ENCODE measurements around the gene GPR153.

GPR153 gene

GRCh38 chr1:6269296-6269695 lies 8.4 kb upstream of the GPR153 start:
- no peak for TF ChIP-seq CTCF (IDR thresholded peaks at IDR 0.05; ENCODE audit: low read depth, low read length)
- DNase-seq (ENCODE audit: extremely low read depth, low read depth) = no peak

- DNase-seq (ENCODE audit: extremely low read depth, low read depth) = no peak
- no peak for TF ChIP-seq CTCF (IDR thresholded peaks at IDR 0.05; ENCODE audit: low read depth, low read length)
Observed at GRCh38 chr1:6268415-6268814, 7.5 kb upstream of the GPR153 start.

GRCh38 chr1:6267686-6268322 lies 6.9 kb upstream of the GPR153 start:
- TF ChIP-seq CTCF (IDR thresholded peaks at IDR 0.05; ENCODE audit: low read depth, low read length) = no peak
- DNase-seq (ENCODE audit: extremely low read depth, low read depth) = no peak

- no peak for TF ChIP-seq CTCF (IDR thresholded peaks at IDR 0.05; ENCODE audit: low read depth, low read length)
- DNase-seq (ENCODE audit: extremely low read depth, low read depth) = no peak
Observed at GRCh38 chr1:6266641-6267040, 5.7 kb upstream of the GPR153 start.

- DNase-seq (ENCODE audit: extremely low read depth, low read depth) = no peak
- no peak for TF ChIP-seq CTCF (IDR thresholded peaks at IDR 0.05; ENCODE audit: low read depth, low read length)
Observed at GRCh38 chr1:6265151-6265550, 4.3 kb upstream of the GPR153 start.

- DNase-seq (ENCODE audit: extremely low read depth, low read depth) = no peak
- TF ChIP-seq CTCF (IDR thresholded peaks at IDR 0.05; ENCODE audit: low read depth, low read length) = no peak
Observed at GRCh38 chr1:6263716-6264115, 2.8 kb upstream of the GPR153 start.

- no peak for TF ChIP-seq CTCF (IDR thresholded peaks at IDR 0.05; ENCODE audit: low read depth, low read length)
- no peak for DNase-seq (ENCODE audit: extremely low read depth, low read depth)
Observed at GRCh38 chr1:6262555-6263420, 1.9 kb upstream of the GPR153 start.
